Measurements from ENCODE around the gene KIF9.

- TF ChIP-seq CTCF (conservative IDR thresholded peaks at IDR 0.05; ENCODE audit: low read length): no peak
- no peak for TF ChIP-seq EZH2phosphoT487 (IDR thresholded peaks at IDR 0.05; ENCODE audit: borderline replicate concordance)
Measured at GRCh38 chr3:47273564-47273963, 9.0 kb downstream of the KIF9 start.
